ENCODE results near the gene USP21. TPM values are rescaled to one million over a fixed set of nuclear protein-coding genes. Genes with fewer than 3 reads are reported as not detected.
"Not testable (repeated sequence)": the region's sequence is repeated elsewhere in the genome, so short reads cannot be mapped to it uniquely, and the experiment has no call there.

Gene USP21, protein sequence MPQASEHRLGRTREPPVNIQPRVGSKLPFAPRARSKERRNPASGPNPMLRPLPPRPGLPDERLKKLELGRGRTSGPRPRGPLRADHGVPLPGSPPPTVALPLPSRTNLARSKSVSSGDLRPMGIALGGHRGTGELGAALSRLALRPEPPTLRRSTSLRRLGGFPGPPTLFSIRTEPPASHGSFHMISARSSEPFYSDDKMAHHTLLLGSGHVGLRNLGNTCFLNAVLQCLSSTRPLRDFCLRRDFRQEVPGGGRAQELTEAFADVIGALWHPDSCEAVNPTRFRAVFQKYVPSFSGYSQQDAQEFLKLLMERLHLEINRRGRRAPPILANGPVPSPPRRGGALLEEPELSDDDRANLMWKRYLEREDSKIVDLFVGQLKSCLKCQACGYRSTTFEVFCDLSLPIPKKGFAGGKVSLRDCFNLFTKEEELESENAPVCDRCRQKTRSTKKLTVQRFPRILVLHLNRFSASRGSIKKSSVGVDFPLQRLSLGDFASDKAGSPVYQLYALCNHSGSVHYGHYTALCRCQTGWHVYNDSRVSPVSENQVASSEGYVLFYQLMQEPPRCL
- total RNA-seq: 23.5 TPM

GRCh38 chr1:161159087-161159912 is at the start of gene USP21:
Gene USP21 (plus strand): TSS chr1:161159500. CDS start chr1:161160641, 1,141 bp downstream.
- peak; percentile 97 for ATAC-seq
- intact Hi-C loops (cut with DNase I): no loop called here
- DNase-seq (ENCODE audit: low spot score): peak; percentile 96

GRCh38 chr1:161111117-161111516 is 48.2 kb upstream of the USP21 start:
- intact Hi-C loops (cut with DNase I): no loop called here
- ATAC-seq: no peak
- DNase-seq (ENCODE audit: low spot score): no peak

GRCh38 chr1:161111527-161111926 is 47.8 kb upstream of the USP21 start:
- DNase-seq (ENCODE audit: low spot score): no peak
- ATAC-seq: no peak
- intact Hi-C loops (cut with DNase I): no loop called here

DNA sequence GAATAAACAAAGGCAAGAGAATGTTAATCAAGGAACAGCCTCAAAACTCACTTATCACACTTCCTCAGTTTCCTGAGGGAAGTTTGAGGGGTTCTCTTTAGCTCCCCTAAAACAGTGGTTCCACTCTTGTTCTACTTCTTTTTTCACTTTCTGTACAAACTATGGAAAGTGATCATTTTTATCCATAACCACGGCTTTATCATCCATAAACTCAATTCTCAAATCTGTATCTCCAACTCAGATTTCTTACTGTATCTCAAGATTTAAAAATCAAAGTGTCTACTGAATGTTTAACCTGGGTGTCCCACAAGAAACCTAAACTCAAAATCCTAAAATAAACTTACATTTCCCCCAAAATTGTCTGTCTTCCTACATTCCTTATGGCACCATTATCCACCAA is 45.4 kb upstream of the USP21 start:
- ATAC-seq (no peak), DNase-seq (ENCODE audit: low spot score) (no peak)
- intact Hi-C loops (cut with DNase I): no loop called here

DNA sequence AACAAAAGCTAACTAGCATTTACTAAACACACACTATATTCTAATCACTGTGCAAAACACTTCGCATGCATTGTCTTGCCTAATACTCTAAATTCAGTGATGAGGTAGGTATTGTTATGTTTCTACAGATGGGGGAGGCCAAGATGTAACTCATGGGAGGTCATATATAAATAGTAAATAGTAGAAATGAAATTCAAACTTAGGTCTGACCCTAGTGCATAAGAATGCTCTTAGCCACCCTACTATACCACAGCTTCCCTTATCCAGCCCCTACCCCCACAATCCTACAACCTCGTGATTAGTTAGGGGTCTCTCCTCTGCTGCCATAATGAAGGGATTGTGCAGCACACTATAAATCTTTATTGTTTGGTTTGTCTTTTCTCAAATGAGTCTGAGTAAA is 44.7 kb upstream of the USP21 start:
- ATAC-seq (no peak), DNase-seq (ENCODE audit: low spot score) (no peak)
- intact Hi-C loops (cut with DNase I): no loop called here

DNA sequence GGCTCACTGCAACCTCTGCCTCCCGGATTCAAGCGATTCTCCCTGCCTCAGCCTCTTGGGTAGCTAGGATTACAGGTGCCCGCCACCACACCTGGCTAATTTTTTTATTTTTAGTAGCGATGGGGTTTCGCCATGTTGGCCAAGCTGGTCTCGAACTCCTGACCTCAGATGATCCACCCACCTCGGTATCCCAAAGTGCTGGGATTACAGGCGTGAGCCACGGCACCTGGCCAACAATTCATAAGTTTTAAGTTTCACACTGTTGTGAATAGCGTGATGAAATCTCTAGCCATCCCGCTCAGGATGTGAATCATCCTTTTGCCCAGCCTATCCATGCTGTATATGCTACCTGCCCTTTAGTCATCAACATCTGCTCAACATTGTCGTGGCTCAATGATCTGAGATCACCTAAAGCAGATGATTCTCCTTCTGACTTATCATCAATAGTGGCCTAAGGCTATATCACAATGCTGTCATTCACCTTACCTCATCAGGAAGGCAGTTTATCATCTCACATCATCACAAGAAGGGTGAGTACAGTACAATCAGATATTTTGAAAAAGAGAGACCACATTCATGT is 44.1 kb upstream of the USP21 start:
- no peak for ATAC-seq
- intact Hi-C loops (cut with DNase I): no loop called here
- no peak for DNase-seq (ENCODE audit: low spot score)

DNA sequence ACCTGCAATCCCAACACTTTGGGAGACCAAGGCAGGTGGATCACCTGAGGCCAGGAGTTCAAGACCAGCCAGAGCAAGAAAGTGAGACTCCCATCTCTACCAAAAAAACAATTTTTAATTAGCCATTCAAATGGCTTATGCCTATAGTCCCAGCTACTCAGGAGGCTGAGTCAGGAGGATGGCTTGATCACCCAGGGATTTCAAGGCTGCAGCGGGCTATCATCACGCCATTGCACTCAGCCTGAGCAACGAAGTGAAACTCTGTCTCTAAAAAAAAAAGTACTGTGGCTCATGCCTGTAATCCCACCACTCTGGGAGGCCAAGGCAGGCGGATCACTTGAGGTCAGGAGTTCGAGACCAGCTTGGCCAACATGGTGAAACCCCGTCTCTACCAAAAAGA is 43.3 kb upstream of the USP21 start:
- DNase-seq (ENCODE audit: low spot score); ATAC-seq; intact Hi-C loops (cut with DNase I): not testable (repeated sequence)

GRCh38 chr1:161117759-161118581 is 41.3 kb upstream of the USP21 start, which contains the start of the genes NIT1 and PFDN2:
Gene NIT1 (plus strand): TSS chr1:161118105. CDS start chr1:161118177, 72 bp downstream.
Gene PFDN2 (minus strand): TSS chr1:161118037. CDS start chr1:161118026, 11 bp downstream.
- intact Hi-C loops (cut with DNase I): no loop called here
- ATAC-seq (peak; percentile 96), DNase-seq (ENCODE audit: low spot score) (peak; percentile 93)

DNA sequence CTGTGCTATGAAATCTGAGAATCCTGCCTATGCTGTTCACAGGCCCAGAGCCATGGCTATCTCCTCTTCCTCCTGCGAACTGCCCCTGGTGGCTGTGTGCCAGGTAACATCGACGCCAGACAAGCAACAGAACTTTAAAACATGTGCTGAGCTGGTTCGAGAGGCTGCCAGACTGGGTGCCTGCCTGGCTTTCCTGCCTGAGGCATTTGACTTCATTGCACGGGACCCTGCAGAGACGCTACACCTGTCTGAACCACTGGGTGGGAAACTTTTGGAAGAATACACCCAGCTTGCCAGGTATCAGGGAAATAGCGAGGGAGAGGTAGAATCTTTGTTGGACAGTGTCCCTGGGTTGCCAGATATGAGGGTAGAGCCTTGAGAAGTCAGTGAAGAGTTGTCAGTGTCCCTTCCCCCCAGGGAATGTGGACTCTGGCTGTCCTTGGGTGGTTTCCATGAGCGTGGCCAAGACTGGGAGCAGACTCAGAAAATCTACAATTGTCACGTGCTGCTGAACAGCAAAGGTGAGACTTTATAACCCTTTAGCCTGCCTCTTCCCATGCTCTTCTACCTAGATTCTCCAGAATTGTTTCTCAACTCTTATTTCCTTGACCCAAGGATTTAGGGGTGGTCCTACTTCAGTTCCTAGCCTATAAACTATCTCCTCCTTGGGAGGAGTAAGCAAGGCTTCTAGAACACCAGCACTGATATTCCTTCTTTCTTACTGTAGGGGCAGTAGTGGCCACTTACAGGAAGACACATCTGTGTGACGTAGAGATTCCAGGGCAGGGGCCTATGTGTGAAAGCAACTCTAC is 40.0 kb upstream of the USP21 start:
- no peak for DNase-seq (ENCODE audit: low spot score)
- intact Hi-C loops (cut with DNase I): no loop called here

DNA sequence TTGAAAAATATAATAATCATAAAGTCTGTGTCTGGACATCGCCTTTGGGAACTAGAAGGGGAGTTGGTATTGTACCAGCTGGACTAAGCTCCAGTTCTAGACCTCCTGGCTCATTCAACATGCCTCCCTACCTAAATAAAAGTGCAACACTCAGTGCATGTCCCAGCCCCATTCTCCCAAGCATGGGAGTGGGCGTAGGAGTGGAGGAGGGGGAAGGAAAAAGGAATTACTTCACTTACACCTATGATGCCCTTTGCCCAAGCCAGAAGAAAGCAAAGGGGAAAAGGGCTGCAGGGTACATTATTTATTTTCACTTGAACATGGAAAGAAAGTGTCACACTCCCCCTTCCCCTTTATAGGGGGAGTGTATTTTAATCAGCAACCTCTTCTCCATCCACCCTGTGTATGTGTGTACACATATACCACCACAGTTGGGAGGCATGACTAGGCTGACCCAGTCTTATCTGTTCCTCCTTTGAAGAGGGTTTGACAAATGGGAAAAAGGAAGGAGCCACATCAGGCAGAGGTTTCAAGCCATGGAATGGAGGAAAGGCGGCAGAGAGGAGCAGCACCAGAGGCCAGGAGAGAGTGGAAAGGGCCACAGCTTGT is 38.2 kb upstream of the USP21 start:
- DNase-seq (ENCODE audit: low spot score) (no peak), ATAC-seq (no peak)
- intact Hi-C loops (cut with DNase I): no loop called here

More for the DNA sequence above, 40.0 kb upstream of the USP21 start:
- peak; percentile 19 for ATAC-seq

GRCh38 chr1:161121834-161122233 is 37.5 kb upstream of the USP21 start:
- intact Hi-C loops (cut with DNase I): no loop called here
- ATAC-seq (no peak), DNase-seq (ENCODE audit: low spot score) (no peak)

- intact Hi-C loops (cut with DNase I): no loop called here
- DNase-seq (ENCODE audit: low spot score) (no peak), ATAC-seq (no peak)
Observed at GRCh38 chr1:161122967-161123366, 36.3 kb upstream of the USP21 start.

GRCh38 chr1:161127649-161128048 is 31.7 kb upstream of the USP21 start:
- DNase-seq (ENCODE audit: low spot score): no peak
- no peak for ATAC-seq
- intact Hi-C loops (cut with DNase I): no loop called here

GRCh38 chr1:161128591-161129420 is 30.5 kb upstream of the USP21 start:
- intact Hi-C loops (cut with DNase I): no loop called here
- no peak for ATAC-seq
- no peak for DNase-seq (ENCODE audit: low spot score)

- no peak for DNase-seq (ENCODE audit: low spot score)
- no peak for ATAC-seq
- intact Hi-C loops (cut with DNase I): no loop called here
Observed at GRCh38 chr1:161130266-161130665, 29.0 kb upstream of the USP21 start.

Measured in sciatic nerve (tissue), 2 donors.